HCT116 (cell line): ENCODE measurements around the gene SORL1. TPM values are rescaled to one million over a fixed set of nuclear protein-coding genes. Genes with fewer than 3 reads are reported as not detected.

ENCODE experiments used
- ATAC-seq: fragments of 200-7000 bp; cut with Tn5 transposase; 2 replicates; pipeline ENCODE4 v1.9.1; 2020; ENCODE audit warnings: mild to moderate bottlenecking, moderate library complexity
- BruUV-seq: library from RNA; stranded (reverse); fragments of 400-500 nt; replicated peaks from 2 replicates; lab custom pipeline; 2021; lab: Mats Ljungman, UMichigan
- CTCF ChIA-PET: fragments of 300-600 bp; sonication (Branson Sonifier 250); formaldehyde crosslinking; loops from one replicate; lab custom pipeline; 2021; ENCODE audit warnings: antibody characterized with exemption; lab: Charles Lee
- POLR2A ChIA-PET: fragments of 300-600, 350-600 bp; sonication (Branson Sonifier 250); formaldehyde crosslinking; loops from one replicate; lab custom pipeline; 2021; ENCODE audit warnings: antibody characterized with exemption; lab: Charles Lee
- RAD21 ChIA-PET, 2 experiments: fragments of 300-600 bp; sonication (Branson Sonifier 250); formaldehyde crosslinking; loops; one replicate each; lab custom pipeline; 2023; ENCODE audit warnings: low total read pairs in 2 of 2; ENCODE audit not compliant: uncharacterized antibody in 2 of 2, unreplicated experiment in 2 of 2, low non-redundant PET in 1 of 2; lab: Charles Lee
- DNase-seq: peaks from one replicate; pipeline ENCODE4 v3.0.0-alpha.2; 2010; ENCODE audit warnings: low read depth, low spot score
- H2AFZ ChIP-seq: fragments of 200-600 bp; shearing (Covaris generic), sonication (generic); 2 replicates; pipeline ENCODE4 v1.6.1; 2017; ENCODE audit warnings: low read depth, mixed run types, mixed read lengths, antibody characterized with exemption, low read length; ENCODE audit not compliant: poor library complexity, severe bottlenecking
- H3K27ac ChIP-seq: 2 replicates; pipeline ENCODE4 v1.5.1; 2012; ENCODE audit warnings: low read depth, low read length
- H3K27me3 ChIP-seq: fragments of 200-600 bp; sonication (generic); 2 replicates; pipeline ENCODE4 v1.6.1; 2016; ENCODE audit warnings: mixed run types, low read length, mixed read lengths; ENCODE audit not compliant: insufficient read depth
- H3K36me3 ChIP-seq, 2 experiments: fragments of 200-500 bp in 1 of 2; fragments of 200-600 bp in 1 of 2; sonication (Bioruptor generic) in 1 of 2; sonication (generic) in 1 of 2; 2 replicates each; pipeline versions ENCODE4 v1.5.1 to v1.6.1; 2014 to 2016; ENCODE audit warnings: low read length in 2 of 2, inconsistent platforms in 1 of 2, mixed read lengths in 1 of 2, mixed run types in 1 of 2; ENCODE audit not compliant: insufficient read depth in 2 of 2, control insufficient read depth in 1 of 2
- H3K4me1 ChIP-seq, 2 experiments: fragments of 200-600 bp in 1 of 2; sonication (generic) in 1 of 2; 2 replicates each; pipeline versions ENCODE4 v1.5.1 to v1.6.1; 2012 to 2017; ENCODE audit warnings: low read length in 2 of 2, inconsistent platforms in 1 of 2, mild to moderate bottlenecking in 1 of 2, mixed read lengths in 1 of 2, mixed run types in 1 of 2, moderate library complexity in 1 of 2; ENCODE audit not compliant: insufficient read depth in 2 of 2, control insufficient read depth in 1 of 2
- H3K4me2 ChIP-seq: fragments of 200-600 bp; sonication (generic); 2 replicates; pipeline ENCODE4 v1.6.1; 2017; ENCODE audit warnings: mixed run types, low read length, mixed read lengths
- H3K4me3 ChIP-seq, 2 experiments: fragments of 200-600 bp in 1 of 2; sonication (generic) in 1 of 2; replicated peaks in 1 of 2; 2 replicates each; pipeline ENCODE4 v1.5.1; 2011 to 2016; ENCODE audit warnings: low read length in 2 of 2, control low read depth in 1 of 2, low read depth in 1 of 2, mild to moderate bottlenecking in 1 of 2, mixed read lengths in 1 of 2, mixed run types in 1 of 2
- H3K79me2 ChIP-seq: fragments of 200-600 bp; sonication (generic); 2 replicates; pipeline ENCODE4 v1.6.1; 2017; ENCODE audit warnings: mild to moderate bottlenecking, mixed run types, low read length, moderate library complexity, mixed read lengths; ENCODE audit not compliant: insufficient read depth
- H3K9ac ChIP-seq: fragments of 200-600 bp; sonication (generic); 2 replicates; pipeline ENCODE4 v1.6.1; 2016; ENCODE audit warnings: low read length, mixed read lengths
- H3K9me2 ChIP-seq: fragments of 200-600 bp; sonication (generic), shearing (Covaris generic); 2 replicates; pipeline ENCODE4 v1.6.1; 2017; ENCODE audit warnings: mixed run types, mild to moderate bottlenecking, moderate library complexity; ENCODE audit not compliant: insufficient read depth
- H3K9me3 ChIP-seq, 2 experiments: fragments of 200-500 bp in 1 of 2; fragments of 200-600 bp in 1 of 2; sonication (Bioruptor generic) in 1 of 2; sonication (generic) in 1 of 2; 2 replicates each; pipeline ENCODE4 v1.6.1; 2014 to 2017; ENCODE audit warnings: low read length in 2 of 2, mixed read lengths in 2 of 2, inconsistent platforms in 1 of 2, low read depth in 1 of 2, mild to moderate bottlenecking in 1 of 2, mixed run types in 1 of 2, moderate library complexity in 1 of 2; ENCODE audit not compliant: control insufficient read depth in 1 of 2, insufficient read depth in 1 of 2
- H4K20me1 ChIP-seq: fragments of 200-600 bp; sonication (generic), shearing (Covaris generic); 2 replicates; pipeline ENCODE4 v1.6.1; 2017; ENCODE audit warnings: mixed run types, mild to moderate bottlenecking, moderate library complexity; ENCODE audit not compliant: insufficient read depth
- ATF3 ChIP-seq: IDR thresholded peaks from 2 replicates; pipeline ENCODE4 v1.6.1; 2012
- CEBPB ChIP-seq: IDR thresholded peaks from 2 replicates; pipeline ENCODE4 v1.6.1; 2012; ENCODE audit warnings: low read depth
- EGR1 ChIP-seq: IDR thresholded peaks from 2 replicates; pipeline ENCODE4 v1.6.1; 2012; ENCODE audit warnings: low read depth
- ELF1 ChIP-seq: IDR thresholded peaks from 2 replicates; pipeline ENCODE4 v1.6.1; 2012; ENCODE audit warnings: low read depth, borderline replicate concordance
- EZH2 ChIP-seq: fragments of 200-600 bp; sonication (generic); IDR thresholded peaks from 2 replicates; pipeline ENCODE4 v1.6.1; 2017; ENCODE audit warnings: antibody characterized with exemption, mixed run types
- FOSL1 ChIP-seq: IDR thresholded peaks from 2 replicates; pipeline ENCODE4 v1.6.1; 2012; ENCODE audit warnings: low read depth
- JUND ChIP-seq: IDR thresholded peaks from 2 replicates; pipeline ENCODE4 v1.6.1; 2012
- MAX ChIP-seq: IDR thresholded peaks from 2 replicates; pipeline ENCODE4 v1.6.1; 2012
- POLR2A ChIP-seq: IDR thresholded peaks from 2 replicates; pipeline ENCODE4 v1.7.0; 2011; ENCODE audit warnings: borderline replicate concordance; ENCODE audit not compliant: insufficient read depth, insufficient read length; ENCODE audit errors: extremely low read depth
- POLR2AphosphoS5 ChIP-seq: IDR thresholded peaks from 2 replicates; pipeline ENCODE4 v1.6.1; 2011; ENCODE audit warnings: mild to moderate bottlenecking, low read depth, low read length, moderate library complexity
- RAD21 ChIP-seq: IDR thresholded peaks from 2 replicates; pipeline ENCODE4 v1.6.1; 2012; ENCODE audit warnings: low read depth, mild to moderate bottlenecking
- SIN3A ChIP-seq: IDR thresholded peaks from 2 replicates; pipeline ENCODE4 v1.6.1; 2012; ENCODE audit warnings: low read depth
- SP1 ChIP-seq: IDR thresholded peaks from 2 replicates; pipeline ENCODE4 v1.6.1; 2012; ENCODE audit warnings: low read depth
- SRF ChIP-seq: IDR thresholded peaks from 2 replicates; pipeline ENCODE4 v1.6.1; 2012; ENCODE audit warnings: low read depth
- TCF7L2 ChIP-seq: IDR thresholded peaks from 2 replicates; pipeline ENCODE4 v1.7.0; 2011; ENCODE audit warnings: borderline replicate concordance, inconsistent platforms; ENCODE audit not compliant: insufficient read depth, insufficient read length; ENCODE audit errors: extremely low read depth
- ZBTB33 ChIP-seq: IDR thresholded peaks from 2 replicates; pipeline ENCODE4 v1.6.1; 2011; ENCODE audit warnings: mild to moderate bottlenecking, low read length, moderate library complexity; ENCODE audit not compliant: insufficient replicate concordance; ENCODE audit errors: extremely low read depth
- ZFX ChIP-seq: fragments of 450-650 bp; IDR thresholded peaks from 2 replicates; pipeline ENCODE4 v1.6.1; 2017
- ZNF274 ChIP-seq: fragments of 200-500 bp; sonication (Bioruptor generic); IDR thresholded peaks from 2 replicates; pipeline ENCODE4 v1.6.1; 2014; ENCODE audit warnings: mild to moderate bottlenecking, low read depth, low read length, inconsistent platforms
- intact Hi-C: fragments of 100-400 bp; cut with micrococcal nuclease; formaldehyde crosslinking; loops from 2 replicates; pipeline ENCODE4 v1.10.0; 2022
- total RNA-seq: library from RNA; stranded (reverse); gene quantifications from one replicate; pipeline ENCODE4 v1.2.1, GENCODE V29; 2021; ENCODE audit not compliant: unreplicated experiment

The SORL1 gene
- total RNA-seq, 1 experiment from 2014 or later = 17.4 TPM

GRCh38 chr11:121427400-121427744, 24.7 kb upstream of the SORL1 start:
- TF ChIP-seq JUND (no peak), CEBPB (no peak), TCF7L2 (no peak), SRF (no peak), RAD21 (no peak), EZH2 (no peak), ZFX (no peak), MAX (no peak), FOSL1 (no peak), ELF1 (no peak), EGR1 (no peak), POLR2AphosphoS5 (no peak), SP1 (no peak), SIN3A (no peak), POLR2A (no peak), ATF3 (no peak), ZBTB33 (no peak), ZNF274 (no peak)
- ChIA-PET RAD21 (no interaction called here), POLR2A (interaction anchor here (1.1 to 1.7 kb wide), 2 partner anchors 10 to 135 kb away, joined by 3 to 4 read pairs; partner anchors contain the start of gene SC5D)

More at GRCh38 chr11:121427400-121427744, 24.7 kb upstream of the SORL1 start:
- intact Hi-C loops = no loop called here
- H3K79me2 ChIP-seq = no peaks in the 10 kb centered on the region
- H3K27ac ChIP-seq = no peak overlapping the region
- no peaks in the 10 kb centered on the region for H3K9me3 ChIP-seq
- peaks cover 0 to 8% of the 10 kb centered on the region in 2 experiments; a peak in 1 of 4 replicates for H3K4me1 ChIP-seq
- no peak overlapping the region for H2AFZ ChIP-seq
- DNase-seq (no peak), ATAC-seq (no peak)
- peak overlapping the region; percentile 34 to 53 for H3K4me3 ChIP-seq
- H3K36me3 ChIP-seq = no peaks in the 10 kb centered on the region
- H3K9me2 ChIP-seq = no peaks in the 10 kb centered on the region
- BruUV-seq = no TSS peak
- peak overlapping the region; percentile 82 for H3K4me2 ChIP-seq
- no peaks in the 10 kb centered on the region for H3K27me3 ChIP-seq
- no peaks in the 10 kb centered on the region for H4K20me1 ChIP-seq
- no peak overlapping the region for H3K9ac ChIP-seq
- CTCF ChIA-PET = interaction anchor here (1.0 kb wide), 2 partner anchors 10 to 164 kb away, joined by 4 to 5 read pairs; no protein-coding TSS in a partner anchor
